K562 (cell line): ENCODE results near the gene LTB4R2.

Source experiments
- KLF10 ChIP-seq: fragments of 250-450 bp; sonication (Bioruptor Pico); IDR thresholded peaks from 2 replicates; pipeline ENCODE4 v1.6.1; 2021; ENCODE audit warnings: matching md5 sums
- LEF1 ChIP-seq: fragments of 450-650 bp; IDR thresholded peaks from 2 replicates; pipeline ENCODE4 v1.6.1; 2016; ENCODE audit warnings: mild to moderate bottlenecking
- RAD21 ChIP-seq, 2 experiments: fragments of 250-450 bp in 1 of 2; fragments of 450-650 bp in 1 of 2; sonication (Bioruptor Pico) in 1 of 2; formaldehyde crosslinking in 1 of 2; IDR thresholded peaks in 1 of 2; conservative IDR thresholded peaks in 1 of 2; 2 replicates each; pipeline versions ENCODE4 v1.4.0 to v1.8.0; 2020 to 2022; ENCODE audit warnings: mild to moderate bottlenecking in 2 of 2, moderate library complexity in 1 of 2
- SMARCA4 ChIP-seq: fragments of 450-650 bp; IDR thresholded peaks from 2 replicates; pipeline ENCODE4 v1.6.1; 2016
- TAF1 ChIP-seq: IDR thresholded peaks from 2 replicates; pipeline ENCODE4 v1.6.1; 2011; ENCODE audit warnings: mild to moderate bottlenecking, low read length, moderate library complexity; ENCODE audit not compliant: insufficient read depth, control insufficient read depth, severe bottlenecking; ENCODE audit errors: extremely low read depth
- TF ChIP-seq, protein P1 (sequence below): fragments of 450-650 bp; conservative IDR thresholded peaks from 2 replicates; pipeline ENCODE4 v1.6.1; 2016; ENCODE audit warnings: missing genetic modification characterization, low read depth, mild to moderate bottlenecking, missing compliant biosample characterization, moderate library complexity
- TF ChIP-seq, protein P2 (sequence below), 2 experiments: fragments of 450-650 bp in 1 of 2; sonication (generic) in 1 of 2; formaldehyde crosslinking; conservative IDR thresholded peaks; 2 replicates each; pipeline versions ENCODE4 v1.4.0 to v1.8.1; 2020 to 2022; ENCODE audit warnings: mild to moderate bottlenecking in 1 of 2, missing genetic modification reagents in 1 of 2
- TF ChIP-seq, protein P3 (sequence below), 3 experiments: IDR thresholded peaks in 2 of 3; conservative IDR thresholded peaks in 1 of 3; 2 replicates each; pipeline ENCODE4 v1.5.1; 2011 to 2012; ENCODE audit warnings: low read length in 3 of 3, mild to moderate bottlenecking in 3 of 3, control low read depth in 2 of 3, improper control_type of control experiment in 1 of 3, inconsistent platforms in 1 of 3, low read depth in 1 of 3, mixed read lengths in 1 of 3, moderate library complexity in 1 of 3; ENCODE audit not compliant: insufficient read depth in 2 of 3

DNA sequence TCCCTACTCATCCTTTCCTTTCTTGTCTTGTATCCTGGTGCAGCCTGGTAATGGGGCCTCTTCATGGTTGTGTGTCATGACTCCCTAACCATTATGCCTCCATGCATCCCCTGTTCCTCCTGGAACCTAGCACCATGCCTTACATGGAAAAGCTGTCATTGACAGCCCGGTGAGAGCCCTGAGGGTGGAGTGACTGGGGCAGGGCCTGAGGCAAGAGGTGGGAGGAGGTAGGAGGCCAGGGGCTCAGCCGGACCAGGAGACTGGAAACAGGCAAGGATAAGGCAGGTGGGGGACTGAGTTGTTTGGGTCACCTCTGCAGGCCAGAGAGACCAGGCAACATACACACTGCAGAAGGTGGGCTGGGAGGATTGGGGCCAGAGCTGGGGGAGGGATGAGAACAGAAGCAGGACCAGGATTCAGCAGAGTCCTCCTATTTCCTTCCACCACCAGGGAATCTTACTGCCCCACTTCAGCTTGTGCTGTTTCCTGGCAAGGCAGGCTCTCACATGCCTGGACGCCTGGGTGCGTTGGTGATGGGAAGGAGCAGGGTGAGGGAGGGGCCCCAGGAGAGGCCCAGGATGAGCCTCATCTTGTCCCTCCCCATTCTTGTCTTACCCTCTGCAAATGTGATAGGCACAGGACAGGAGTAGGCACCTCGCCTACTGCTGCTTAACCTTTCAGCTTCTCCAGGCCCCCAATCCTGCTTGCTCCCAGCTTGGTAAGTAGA, at the start of gene LTB4R2:
- TF ChIP-seq SMARCA4 (no peak), TAF1 (no peak), RAD21 (CRISPR knock-in tag; conservative IDR thresholded peaks at IDR 0.05 in 1 of 2, IDR thresholded peaks at IDR 0.05 in 1 of 2) (no peak), LEF1 (no peak), KLF10 (no peak)
- TF ChIP-seq, protein P1, sequence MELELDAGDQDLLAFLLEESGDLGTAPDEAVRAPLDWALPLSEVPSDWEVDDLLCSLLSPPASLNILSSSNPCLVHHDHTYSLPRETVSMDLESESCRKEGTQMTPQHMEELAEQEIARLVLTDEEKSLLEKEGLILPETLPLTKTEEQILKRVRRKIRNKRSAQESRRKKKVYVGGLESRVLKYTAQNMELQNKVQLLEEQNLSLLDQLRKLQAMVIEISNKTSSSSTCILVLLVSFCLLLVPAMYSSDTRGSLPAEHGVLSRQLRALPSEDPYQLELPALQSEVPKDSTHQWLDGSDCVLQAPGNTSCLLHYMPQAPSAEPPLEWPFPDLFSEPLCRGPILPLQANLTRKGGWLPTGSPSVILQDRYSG (tag), result no peak
- TF ChIP-seq, protein P2, sequence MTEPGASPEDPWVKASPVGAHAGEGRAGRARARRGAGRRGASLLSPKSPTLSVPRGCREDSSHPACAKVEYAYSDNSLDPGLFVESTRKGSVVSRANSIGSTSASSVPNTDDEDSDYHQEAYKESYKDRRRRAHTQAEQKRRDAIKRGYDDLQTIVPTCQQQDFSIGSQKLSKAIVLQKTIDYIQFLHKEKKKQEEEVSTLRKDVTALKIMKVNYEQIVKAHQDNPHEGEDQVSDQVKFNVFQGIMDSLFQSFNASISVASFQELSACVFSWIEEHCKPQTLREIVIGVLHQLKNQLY (CRISPR knock-in tag; conservative IDR thresholded peaks at IDR 0.05), result no peak
- TF ChIP-seq, protein P3, sequence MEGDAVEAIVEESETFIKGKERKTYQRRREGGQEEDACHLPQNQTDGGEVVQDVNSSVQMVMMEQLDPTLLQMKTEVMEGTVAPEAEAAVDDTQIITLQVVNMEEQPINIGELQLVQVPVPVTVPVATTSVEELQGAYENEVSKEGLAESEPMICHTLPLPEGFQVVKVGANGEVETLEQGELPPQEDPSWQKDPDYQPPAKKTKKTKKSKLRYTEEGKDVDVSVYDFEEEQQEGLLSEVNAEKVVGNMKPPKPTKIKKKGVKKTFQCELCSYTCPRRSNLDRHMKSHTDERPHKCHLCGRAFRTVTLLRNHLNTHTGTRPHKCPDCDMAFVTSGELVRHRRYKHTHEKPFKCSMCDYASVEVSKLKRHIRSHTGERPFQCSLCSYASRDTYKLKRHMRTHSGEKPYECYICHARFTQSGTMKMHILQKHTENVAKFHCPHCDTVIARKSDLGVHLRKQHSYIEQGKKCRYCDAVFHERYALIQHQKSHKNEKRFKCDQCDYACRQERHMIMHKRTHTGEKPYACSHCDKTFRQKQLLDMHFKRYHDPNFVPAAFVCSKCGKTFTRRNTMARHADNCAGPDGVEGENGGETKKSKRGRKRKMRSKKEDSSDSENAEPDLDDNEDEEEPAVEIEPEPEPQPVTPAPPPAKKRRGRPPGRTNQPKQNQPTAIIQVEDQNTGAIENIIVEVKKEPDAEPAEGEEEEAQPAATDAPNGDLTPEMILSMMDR (IDR thresholded peaks at IDR 0.05 in 2 of 3, conservative IDR thresholded peaks at IDR 0.05 in 1 of 3; ENCODE audit: insufficient read depth in 2 of 3, low read depth in 1 of 3, low read length in 3 of 3), result no peak
